ENCODE results near the gene HIP1.

DNA sequence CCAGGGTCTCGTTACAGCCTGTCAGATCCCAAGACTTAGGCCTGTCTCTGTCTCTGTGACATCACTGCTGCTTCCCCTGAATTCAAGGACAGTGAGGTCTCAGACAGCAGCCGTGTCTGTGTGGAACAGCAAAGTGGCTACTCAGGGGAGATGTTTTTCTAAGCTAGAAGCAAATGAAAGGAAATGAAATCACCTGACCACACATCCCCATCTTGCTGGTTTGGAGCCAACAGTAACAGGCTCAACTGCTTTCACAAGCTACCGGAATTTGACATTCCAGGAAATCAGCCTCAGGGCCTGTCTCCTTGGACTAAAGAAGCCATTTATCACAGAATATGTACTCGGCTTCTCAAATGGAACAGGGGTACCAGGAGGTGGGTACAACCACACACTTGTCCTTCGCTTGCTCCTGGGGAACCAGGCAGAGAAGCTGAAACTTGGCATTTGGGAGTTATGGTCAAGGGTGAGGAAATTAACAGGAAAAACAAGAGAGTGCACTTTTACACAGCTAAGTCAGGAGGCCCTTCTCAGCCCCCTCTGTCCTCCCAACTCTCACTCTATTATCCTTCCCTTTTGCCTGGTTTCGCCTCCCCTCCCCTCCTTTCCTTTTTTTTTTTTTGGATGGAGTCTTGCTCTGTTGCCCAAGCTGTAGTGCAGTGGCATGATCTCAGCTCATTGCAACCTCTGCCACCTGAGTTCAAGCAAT, 173.5 kb downstream of the HIP1 start:
- TF ChIP-seq GATA3 (IDR thresholded peaks at IDR 0.05; ENCODE audit: low read depth, low read length) = no peak
- no peak for TF ChIP-seq GATA2 (IDR thresholded peaks at IDR 0.05; ENCODE audit: low read depth, low read length)

Data from SH-SY5Y (cell line).